ENCODE data around the gene LAGE3.

DNA sequence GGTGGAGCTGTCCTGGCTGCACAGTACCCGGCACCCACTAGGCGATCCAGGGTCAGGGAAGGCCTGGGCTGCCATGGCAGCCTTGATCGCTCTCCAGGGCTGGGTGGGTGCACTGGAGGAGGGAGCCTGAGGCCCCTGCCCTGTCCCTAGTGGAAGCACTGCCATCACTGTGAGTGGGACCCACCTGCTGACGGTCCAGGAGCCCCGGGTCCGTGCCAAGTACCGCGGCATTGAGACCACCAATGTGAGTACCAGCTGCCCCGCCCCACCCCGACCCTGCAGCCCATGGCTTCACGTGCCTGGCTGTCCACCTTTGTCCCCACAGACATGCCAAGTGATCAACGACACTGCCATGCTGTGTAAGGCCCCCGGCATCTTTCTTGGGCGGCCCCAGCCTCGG is 12.2 kb downstream of the LAGE3 start:
- TF ChIP-seq ZNF707 (tag by site-specific recombination; IDR thresholded peaks at IDR 0.05) (no peak), ZNF670 (tag by site-specific recombination; IDR thresholded peaks at IDR 0.05; ENCODE audit: low read depth) (no peak), ZBTB17 (tag by site-specific recombination; IDR thresholded peaks at IDR 0.05) (no peak), MYNN (tag by site-specific recombination; IDR thresholded peaks at IDR 0.05; ENCODE audit: borderline replicate concordance) (no peak), ZNF426 (tag by site-specific recombination; IDR thresholded peaks at IDR 0.05) (no peak), SETDB1 (IDR thresholded peaks at IDR 0.05; ENCODE audit: insufficient read length, low read length) (no peak), ZNF404 (tag by site-specific recombination; IDR thresholded peaks at IDR 0.05) (no peak), ZNF169 (tag by site-specific recombination; IDR thresholded peaks at IDR 0.05) (no peak), ZNF837 (tag by site-specific recombination; IDR thresholded peaks at IDR 0.05) (no peak), ZNF239 (tag by site-specific recombination; IDR thresholded peaks at IDR 0.05) (no peak), PRDM2 (tag by site-specific recombination; IDR thresholded peaks at IDR 0.05; ENCODE audit: borderline replicate concordance) (no peak)
- TF ChIP-seq, protein P1, sequence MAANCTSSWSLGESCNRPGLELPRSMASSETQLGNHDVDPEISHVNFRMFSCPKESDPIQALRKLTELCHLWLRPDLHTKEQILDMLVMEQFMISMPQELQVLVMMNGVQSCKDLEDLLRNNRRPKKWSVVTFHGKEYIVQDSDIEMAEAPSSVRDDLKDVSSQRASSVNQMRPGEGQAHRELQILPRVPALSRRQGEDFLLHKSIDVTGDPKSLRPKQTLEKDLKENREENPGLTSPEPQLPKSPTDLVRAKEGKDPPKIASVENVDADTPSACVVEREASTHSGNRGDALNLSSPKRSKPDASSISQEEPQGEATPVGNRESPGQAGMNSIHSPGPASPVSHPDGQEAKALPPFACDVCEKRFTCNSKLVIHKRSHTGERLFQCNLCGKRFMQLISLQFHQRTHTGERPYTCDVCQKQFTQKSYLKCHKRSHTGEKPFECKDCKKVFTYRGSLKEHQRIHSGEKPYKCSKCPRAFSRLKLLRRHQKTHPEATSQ (tag by site-specific recombination; IDR thresholded peaks at IDR 0.05): no peak
- TF ChIP-seq, protein P2, sequence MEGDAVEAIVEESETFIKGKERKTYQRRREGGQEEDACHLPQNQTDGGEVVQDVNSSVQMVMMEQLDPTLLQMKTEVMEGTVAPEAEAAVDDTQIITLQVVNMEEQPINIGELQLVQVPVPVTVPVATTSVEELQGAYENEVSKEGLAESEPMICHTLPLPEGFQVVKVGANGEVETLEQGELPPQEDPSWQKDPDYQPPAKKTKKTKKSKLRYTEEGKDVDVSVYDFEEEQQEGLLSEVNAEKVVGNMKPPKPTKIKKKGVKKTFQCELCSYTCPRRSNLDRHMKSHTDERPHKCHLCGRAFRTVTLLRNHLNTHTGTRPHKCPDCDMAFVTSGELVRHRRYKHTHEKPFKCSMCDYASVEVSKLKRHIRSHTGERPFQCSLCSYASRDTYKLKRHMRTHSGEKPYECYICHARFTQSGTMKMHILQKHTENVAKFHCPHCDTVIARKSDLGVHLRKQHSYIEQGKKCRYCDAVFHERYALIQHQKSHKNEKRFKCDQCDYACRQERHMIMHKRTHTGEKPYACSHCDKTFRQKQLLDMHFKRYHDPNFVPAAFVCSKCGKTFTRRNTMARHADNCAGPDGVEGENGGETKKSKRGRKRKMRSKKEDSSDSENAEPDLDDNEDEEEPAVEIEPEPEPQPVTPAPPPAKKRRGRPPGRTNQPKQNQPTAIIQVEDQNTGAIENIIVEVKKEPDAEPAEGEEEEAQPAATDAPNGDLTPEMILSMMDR (tag by site-specific recombination; IDR thresholded peaks at IDR 0.05): no peak

Measured in HEK293 (cell line).